ENCODE results near the gene SACM1L. TPM values are rescaled to one million over a fixed set of nuclear protein-coding genes. Genes with fewer than 3 reads are reported as not detected.

SACM1L gene
- total RNA-seq, 2 donors from 2014 or later: 149 to 161 TPM

- Mint-ChIP-seq H3K4me3 (no peak overlapping the region), H3K27me3 (ENCODE audit: insufficient read depth) (peaks cover 29% of the 10 kb centered on the region), H3K9me3 (peaks cover 5% of the 10 kb centered on the region), H3K27ac (no peak overlapping the region), H3K4me1 (peaks cover 21% of the 10 kb centered on the region), H3K36me3 (ENCODE audit: low read depth) (no peaks in the 10 kb centered on the region)
- Histone ChIP-seq H3K9me3 (ENCODE audit: control insufficient read depth, low read length) (peaks cover 10% of the 10 kb centered on the region), H3K36me3 (ENCODE audit: control insufficient read depth, insufficient read depth, low read length) (no peaks in the 10 kb centered on the region), H3K4me3 (ENCODE audit: low read length) (no peak overlapping the region), H3K4me1 (ENCODE audit: control insufficient read depth, insufficient read depth, low read length) (no peaks in the 10 kb centered on the region), H3K9ac (ENCODE audit: extremely low read depth, low read length, poor library complexity, severe bottlenecking) (no peak overlapping the region), H3K27ac (ENCODE audit: low read depth, low read length) (no peak overlapping the region), H3K27me3 (ENCODE audit: control insufficient read depth, insufficient read depth, low read length, poor library complexity, severe bottlenecking) (no peaks in the 10 kb centered on the region)
- peak; percentile 27 for DNase-seq
- no peak for TF ChIP-seq CTCF (conservative IDR thresholded peaks at IDR 0.05)
- WGBS, 2 experiments (ENCODE audit: insufficient coverage in 1 of 2, insufficient read length in 1 of 2): 92 to 94% methylated on average over 10 to 16 of the region's 16 CpGs
Observed at GRCh38 chr3:45772341-45773035, 83.3 kb downstream of the SACM1L start.

DNA sequence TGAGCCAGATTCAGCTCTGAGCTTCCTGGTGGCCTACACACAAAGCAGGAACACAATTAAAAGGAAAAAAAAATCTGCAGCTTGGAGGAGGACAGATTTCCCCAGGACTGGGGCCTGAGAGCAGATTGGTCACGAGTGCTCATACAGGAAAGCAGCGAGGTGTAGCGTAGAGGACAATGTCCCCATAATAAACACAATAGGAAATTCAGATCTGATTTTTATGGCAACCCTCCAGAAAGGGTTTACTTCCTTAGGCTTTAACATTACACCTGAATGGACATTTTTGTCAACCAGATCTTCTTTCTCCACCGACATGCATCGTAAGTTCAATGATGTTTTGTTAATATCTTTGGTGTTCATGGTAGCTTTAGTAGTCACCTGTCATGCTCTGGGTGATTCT is 83.9 kb downstream of the SACM1L start:
- H3K4me3 ChIP-seq (ENCODE audit: low read length): no peak overlapping the region
- H3K9ac ChIP-seq (ENCODE audit: extremely low read depth, low read length, poor library complexity, severe bottlenecking): no peak overlapping the region
- no peaks in the 10 kb centered on the region for H3K9me3 Mint-ChIP-seq
- no peaks in the 10 kb centered on the region for H3K27me3 ChIP-seq (ENCODE audit: control insufficient read depth, insufficient read depth, low read length, poor library complexity, severe bottlenecking)
- H3K4me3 Mint-ChIP-seq: no peak overlapping the region
- H3K36me3 ChIP-seq (ENCODE audit: control insufficient read depth, insufficient read depth, low read length): no peaks in the 10 kb centered on the region
- no peak for TF ChIP-seq CTCF (conservative IDR thresholded peaks at IDR 0.05)
- no peak for DNase-seq
- H3K27ac Mint-ChIP-seq: no peak overlapping the region
- H3K27me3 Mint-ChIP-seq (ENCODE audit: insufficient read depth): peaks cover 29% of the 10 kb centered on the region
- 97 to 100% methylated on average over 5 of the region's 5 CpGs for WGBS, 2 experiments (ENCODE audit: insufficient coverage in 1 of 2, insufficient read length in 1 of 2)
- H3K9me3 ChIP-seq (ENCODE audit: control insufficient read depth, low read length): peaks cover 4% of the 10 kb centered on the region
- no peaks in the 10 kb centered on the region for H3K4me1 ChIP-seq (ENCODE audit: control insufficient read depth, insufficient read depth, low read length)
- no peaks in the 10 kb centered on the region for H3K36me3 Mint-ChIP-seq (ENCODE audit: low read depth)
- H3K27ac ChIP-seq (ENCODE audit: low read depth, low read length): no peak overlapping the region
- peaks cover 21% of the 10 kb centered on the region for H3K4me1 Mint-ChIP-seq

GRCh38 chr3:45773714-45774449 is 84.7 kb downstream of the SACM1L start:
- Histone ChIP-seq H3K4me1 (ENCODE audit: control insufficient read depth, insufficient read depth, low read length) (no peaks in the 10 kb centered on the region), H3K36me3 (ENCODE audit: control insufficient read depth, insufficient read depth, low read length) (no peaks in the 10 kb centered on the region), H3K27me3 (ENCODE audit: control insufficient read depth, insufficient read depth, low read length, poor library complexity, severe bottlenecking) (no peaks in the 10 kb centered on the region), H3K9ac (ENCODE audit: extremely low read depth, low read length, poor library complexity, severe bottlenecking) (no peak overlapping the region), H3K4me3 (ENCODE audit: low read length) (no peak overlapping the region), H3K27ac (ENCODE audit: low read depth, low read length) (no peak overlapping the region), H3K9me3 (ENCODE audit: control insufficient read depth, low read length) (no peaks in the 10 kb centered on the region)
- no peak for TF ChIP-seq CTCF (conservative IDR thresholded peaks at IDR 0.05)
- 87 to 90% methylated on average over 4 to 7 of the region's 7 CpGs for WGBS, 2 experiments (ENCODE audit: insufficient coverage in 1 of 2, insufficient read length in 1 of 2)
- no peak overlapping the region for H3K4me3 Mint-ChIP-seq
- H3K27me3 Mint-ChIP-seq (ENCODE audit: insufficient read depth): peaks cover 29% of the 10 kb centered on the region
- H3K4me1 Mint-ChIP-seq: peaks cover 21% of the 10 kb centered on the region
- H3K9me3 Mint-ChIP-seq: no peaks in the 10 kb centered on the region
- no peak overlapping the region for H3K27ac Mint-ChIP-seq
- H3K36me3 Mint-ChIP-seq (ENCODE audit: low read depth): no peaks in the 10 kb centered on the region
- peak; percentile 13 for DNase-seq

All from endodermal cell (in vitro differentiated cells).